ENCODE measurements around the gene WDFY4.

- TF ChIP-seq GABPA (IDR thresholded peaks at IDR 0.05 in 1 of 2, conservative IDR thresholded peaks at IDR 0.05 in 1 of 2) (no peak), TAF1 (conservative IDR thresholded peaks at IDR 0.05) (no peak), CTCF (IDR thresholded peaks at IDR 0.05; ENCODE audit: low read depth, low read length, missing input control) (no peak), JUND (IDR thresholded peaks at IDR 0.05) (no peak), NR2F2 (IDR thresholded peaks at IDR 0.05) (no peak), HNF4A (conservative IDR thresholded peaks at IDR 0.05) (no peak), ATF3 (IDR thresholded peaks at IDR 0.05) (no peak), EGR1 (IDR thresholded peaks at IDR 0.05; ENCODE audit: low read depth in 2 of 2) (no peak), MAX (IDR thresholded peaks at IDR 0.05) (no peak), HNF4G (IDR thresholded peaks at IDR 0.05) (no peak), RAD21 (IDR thresholded peaks at IDR 0.05) (no peak), REST (IDR thresholded peaks at IDR 0.05) (no peak)
Measured at GRCh38 chr10:48639632-48640031, 45.0 kb upstream of the WDFY4 start.

All from liver (tissue), 3 donors.